A549 (cell line): ENCODE measurements around the gene RPL29. TPM values are rescaled to one million over a fixed set of nuclear protein-coding genes. Genes with fewer than 3 reads are reported as not detected.

Experiments
- ATAC-seq, 2 experiments: fragments of 200-7000 bp in 1 of 2; fragments of >200 bp in 1 of 2; cut with Nextera tagmentation in 1 of 2; cut with Tn5 transposase in 1 of 2; 3 replicates each; pipeline versions ENCODE4 v1.8.0 to v1.9.1; 2018 to 2020; ENCODE audit warnings: mild to moderate bottlenecking in 1 of 2, moderate library complexity in 1 of 2
- CTCF ChIA-PET: fragments of 300-600 bp; sonication (Branson Sonifier 250); formaldehyde crosslinking; extraction: SDS; loops from one replicate; lab custom pipeline; 2021; ENCODE audit warnings: antibody characterized with exemption, inconsistent platforms; lab: Yijun Ruan, JAX
- POLR2A ChIA-PET: fragments of 350-600 bp; formaldehyde crosslinking; extraction: SDS; loops from one replicate; lab custom pipeline; 2021; ENCODE audit warnings: antibody characterized with exemption, inconsistent platforms; lab: Yijun Ruan, JAX
- DNase-seq, 2 experiments: peaks; one replicate each; pipeline versions ENCODE4 v3.0.0 to v3.0.0-alpha.2; 2011 to 2016; ENCODE audit warnings: low read depth in 1 of 2, low spot score in 1 of 2
- FAIRE-seq: peaks from 2 replicates; lab custom pipeline; 2011; peaks lifted over from hg19 to GRCh38; lab: Jason Lieb, UNC
- H3K27ac ChIP-seq, 2 experiments: fragments of >200 bp; sonication (Bioruptor Twin); formaldehyde crosslinking; 3 replicates each; pipeline ENCODE4 v1.5.1; 2016 to 2017
- H3K4me1 ChIP-seq: fragments of >200 bp; sonication (Bioruptor Twin); formaldehyde crosslinking; 3 replicates; pipeline ENCODE4 v1.6.1; 2016
- H3K4me2 ChIP-seq: fragments of >200 bp; sonication (Bioruptor Twin); formaldehyde crosslinking; 3 replicates; pipeline ENCODE4 v1.6.1; 2016
- H3K4me3 ChIP-seq: fragments of >200 bp; sonication (Bioruptor Twin); formaldehyde crosslinking; 3 replicates; pipeline ENCODE4 v1.5.1; 2016
- H3K9me3 ChIP-seq: fragments of >200 bp; sonication (Bioruptor Twin); formaldehyde crosslinking; 3 replicates; pipeline ENCODE4 v1.6.1; 2016
- CBX8 ChIP-seq: fragments of 200-600 bp; sonication (generic); IDR thresholded peaks from 2 replicates; pipeline ENCODE4 v1.6.1; 2016
- EHF ChIP-seq: fragments of 250-450 bp; sonication (Bioruptor Pico); IDR thresholded peaks from 2 replicates; pipeline ENCODE4 v1.5.0; 2020; ENCODE audit warnings: mild to moderate bottlenecking
- ESRRA ChIP-seq: fragments of 150-350 bp; IDR thresholded peaks from 2 replicates; pipeline ENCODE4 v1.6.1; 2014; ENCODE audit warnings: mild to moderate bottlenecking, low read length, borderline replicate concordance
- JUN ChIP-seq, 2 experiments: fragments of >200 bp; sonication (Bioruptor Twin); formaldehyde crosslinking; IDR thresholded peaks; 2 replicates in 1 of 2; 3 replicates in 1 of 2; pipeline ENCODE4 v1.6.1; 2016 to 2017
- KDM5A ChIP-seq: fragments of 200-600 bp; sonication (generic); IDR thresholded peaks from 2 replicates; pipeline ENCODE4 v1.6.1; 2016; ENCODE audit warnings: antibody characterized with exemption, mild to moderate bottlenecking
- RCOR1 ChIP-seq: fragments of 150-350 bp; IDR thresholded peaks from 2 replicates; pipeline ENCODE4 v1.6.1; 2014; ENCODE audit warnings: antibody characterized with exemption, low read length, low read depth
- SREBF2 ChIP-seq: fragments of 450-650 bp; IDR thresholded peaks from 2 replicates; pipeline ENCODE4 v1.6.1; 2014; ENCODE audit warnings: mild to moderate bottlenecking, moderate library complexity
- WGBS: methylation state at CpG from one replicate; pipeline ENCODE4 v1.1.6; 2017; ENCODE audit errors: missing lambda C conversion rate; 5-methylcytosine and 5-hydroxymethylcytosine counted together
- polyA plus RNA-seq, 4 experiments: library from polyadenylated mRNA; depleted of rRNA in 3 of 4; stranded (reverse); fragments of >200 nt; fragmentation: RNase III in 1 of 4; extraction: RNeasy Plus Mini Kit Qiagen cat#74134 plus additional on column Dnase treatment in 1 of 4; gene quantifications; 2 replicates in 3 of 4; 3 replicates in 1 of 4; pipeline ENCODE4 v1.2.3, GENCODE V29; 2011 to 2017
- TF ChIP-seq, protein P1 (sequence below): fragments of 250-450 bp; sonication (Bioruptor Pico); IDR thresholded peaks from 2 replicates; pipeline ENCODE4 v1.5.0; 2021; ENCODE audit warnings: mild to moderate bottlenecking, moderate library complexity, borderline replicate concordance
- TF ChIP-seq, protein P2 (sequence below): fragments of >200 bp; sonication (Bioruptor Twin); formaldehyde crosslinking; IDR thresholded peaks from 3 replicates; pipeline ENCODE4 v1.5.1; 2016
- TF ChIP-seq, protein P3 (sequence below): fragments of >200 bp; sonication (Bioruptor Twin); formaldehyde crosslinking; IDR thresholded peaks from 3 replicates; pipeline ENCODE4 v1.6.1; 2016

Gene RPL29
- polyA plus RNA-seq, 2 of the 4 experiments (the other 2 are of a cell fraction): 808 to 1,152 TPM

DNA sequence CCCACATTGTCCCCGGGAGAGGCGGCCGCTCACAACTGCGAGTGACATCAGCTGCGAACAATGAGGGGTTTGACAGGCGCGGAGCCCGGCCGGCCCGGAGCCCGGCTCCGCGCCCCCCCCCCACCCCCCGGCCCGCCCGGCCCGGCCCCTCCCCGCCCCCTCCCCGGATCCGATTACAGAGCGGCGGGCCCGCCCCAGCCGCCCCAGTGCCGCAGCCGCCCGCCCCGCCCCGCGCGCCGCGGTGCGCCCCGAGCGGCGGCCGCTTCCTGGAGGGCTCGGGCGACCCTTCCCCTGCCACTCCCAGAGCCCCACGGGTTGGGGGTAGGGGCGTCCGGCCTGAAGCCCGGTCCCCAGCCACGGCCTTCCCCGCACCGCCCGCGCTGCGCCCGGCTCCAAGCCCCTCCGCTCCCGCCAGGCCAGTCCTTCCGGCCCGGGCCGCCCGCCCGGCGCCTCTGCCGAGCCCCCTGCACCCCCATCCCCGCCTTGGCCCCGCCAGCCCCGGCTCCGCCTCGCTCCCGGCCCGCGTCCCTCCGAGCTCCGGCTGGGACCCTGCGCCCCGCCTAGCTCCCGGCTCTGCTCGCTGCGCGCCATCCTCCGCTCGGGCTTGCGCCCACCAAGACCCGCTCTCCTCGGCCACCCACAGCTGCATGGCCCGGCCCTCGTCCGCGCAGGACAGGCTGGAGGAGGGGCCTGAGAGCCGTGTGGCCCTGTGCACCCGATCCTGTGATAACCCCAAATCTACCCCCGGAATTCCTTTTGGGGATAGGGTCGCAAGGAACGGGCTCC is 28.1 kb downstream of the RPL29 start, which contains the start of gene PCBP4:
TSS of gene PCBP4 (minus strand) at position 71 of the 786 bp plus-strand sequence. CDS start 6,214 bp downstream, outside the sequence.
- H3K4me2 ChIP-seq: peak within 1 kb of the TSS; percentile 84
- TF ChIP-seq KDM5A (no peak), JUN (IDR thresholded peaks at IDR 0.05) (peak in 1 of 2 experiments; percentile 32; a peak in 1 of 5 replicates), EHF (CRISPR knock-in tag) (no peak), ESRRA (no peak)
- TF ChIP-seq, protein P1, sequence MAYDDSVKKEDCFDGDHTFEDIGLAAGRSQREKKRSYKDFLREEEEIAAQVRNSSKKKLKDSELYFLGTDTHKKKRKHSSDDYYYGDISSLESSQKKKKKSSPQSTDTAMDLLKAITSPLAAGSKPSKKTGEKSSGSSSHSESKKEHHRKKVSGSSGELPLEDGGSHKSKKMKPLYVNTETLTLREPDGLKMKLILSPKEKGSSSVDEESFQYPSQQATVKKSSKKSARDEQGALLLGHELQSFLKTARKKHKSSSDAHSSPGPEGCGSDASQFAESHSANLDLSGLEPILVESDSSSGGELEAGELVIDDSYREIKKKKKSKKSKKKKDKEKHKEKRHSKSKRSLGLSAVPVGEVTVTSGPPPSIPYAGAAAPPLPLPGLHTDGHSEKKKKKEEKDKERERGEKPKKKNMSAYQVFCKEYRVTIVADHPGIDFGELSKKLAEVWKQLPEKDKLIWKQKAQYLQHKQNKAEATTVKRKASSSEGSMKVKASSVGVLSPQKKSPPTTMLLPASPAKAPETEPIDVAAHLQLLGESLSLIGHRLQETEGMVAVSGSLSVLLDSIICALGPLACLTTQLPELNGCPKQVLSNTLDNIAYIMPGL (CRISPR knock-in tag): no peak
- TF ChIP-seq, protein P2, sequence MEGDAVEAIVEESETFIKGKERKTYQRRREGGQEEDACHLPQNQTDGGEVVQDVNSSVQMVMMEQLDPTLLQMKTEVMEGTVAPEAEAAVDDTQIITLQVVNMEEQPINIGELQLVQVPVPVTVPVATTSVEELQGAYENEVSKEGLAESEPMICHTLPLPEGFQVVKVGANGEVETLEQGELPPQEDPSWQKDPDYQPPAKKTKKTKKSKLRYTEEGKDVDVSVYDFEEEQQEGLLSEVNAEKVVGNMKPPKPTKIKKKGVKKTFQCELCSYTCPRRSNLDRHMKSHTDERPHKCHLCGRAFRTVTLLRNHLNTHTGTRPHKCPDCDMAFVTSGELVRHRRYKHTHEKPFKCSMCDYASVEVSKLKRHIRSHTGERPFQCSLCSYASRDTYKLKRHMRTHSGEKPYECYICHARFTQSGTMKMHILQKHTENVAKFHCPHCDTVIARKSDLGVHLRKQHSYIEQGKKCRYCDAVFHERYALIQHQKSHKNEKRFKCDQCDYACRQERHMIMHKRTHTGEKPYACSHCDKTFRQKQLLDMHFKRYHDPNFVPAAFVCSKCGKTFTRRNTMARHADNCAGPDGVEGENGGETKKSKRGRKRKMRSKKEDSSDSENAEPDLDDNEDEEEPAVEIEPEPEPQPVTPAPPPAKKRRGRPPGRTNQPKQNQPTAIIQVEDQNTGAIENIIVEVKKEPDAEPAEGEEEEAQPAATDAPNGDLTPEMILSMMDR: no peak
- TF ChIP-seq, protein P3, sequence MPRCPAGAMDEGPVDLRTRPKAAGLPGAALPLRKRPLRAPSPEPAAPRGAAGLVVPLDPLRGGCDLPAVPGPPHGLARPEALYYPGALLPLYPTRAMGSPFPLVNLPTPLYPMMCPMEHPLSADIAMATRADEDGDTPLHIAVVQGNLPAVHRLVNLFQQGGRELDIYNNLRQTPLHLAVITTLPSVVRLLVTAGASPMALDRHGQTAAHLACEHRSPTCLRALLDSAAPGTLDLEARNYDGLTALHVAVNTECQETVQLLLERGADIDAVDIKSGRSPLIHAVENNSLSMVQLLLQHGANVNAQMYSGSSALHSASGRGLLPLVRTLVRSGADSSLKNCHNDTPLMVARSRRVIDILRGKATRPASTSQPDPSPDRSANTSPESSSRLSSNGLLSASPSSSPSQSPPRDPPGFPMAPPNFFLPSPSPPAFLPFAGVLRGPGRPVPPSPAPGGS: peak; percentile 22; the same call in 1 of the 3 replicates
- CTCF ChIA-PET: interaction anchor here (1.0 to 5.0 kb wide), 4 partner anchors 10 to 25 kb away, joined by 3 to 37 read pairs (median 3); partner anchors contain the start of genes PARP3 and RRP9
- DNase-seq: no peak
- POLR2A ChIA-PET: no interaction called here
- H3K4me1 ChIP-seq: peaks cover 13% of the 10 kb centered on the region
- H3K9me3 ChIP-seq: no peaks in the 10 kb centered on the region
- no peak for FAIRE-seq
- peak within 1 kb of the TSS; percentile 79 for H3K4me3 ChIP-seq
- whole genome bisulfite sequencing: 0% methylated on average over 2 of the region's 90 CpGs
- H3K27ac ChIP-seq: peak within 1 kb of the TSS; percentile 91 to 100
- peak; percentile 65 for ATAC-seq

DNA sequence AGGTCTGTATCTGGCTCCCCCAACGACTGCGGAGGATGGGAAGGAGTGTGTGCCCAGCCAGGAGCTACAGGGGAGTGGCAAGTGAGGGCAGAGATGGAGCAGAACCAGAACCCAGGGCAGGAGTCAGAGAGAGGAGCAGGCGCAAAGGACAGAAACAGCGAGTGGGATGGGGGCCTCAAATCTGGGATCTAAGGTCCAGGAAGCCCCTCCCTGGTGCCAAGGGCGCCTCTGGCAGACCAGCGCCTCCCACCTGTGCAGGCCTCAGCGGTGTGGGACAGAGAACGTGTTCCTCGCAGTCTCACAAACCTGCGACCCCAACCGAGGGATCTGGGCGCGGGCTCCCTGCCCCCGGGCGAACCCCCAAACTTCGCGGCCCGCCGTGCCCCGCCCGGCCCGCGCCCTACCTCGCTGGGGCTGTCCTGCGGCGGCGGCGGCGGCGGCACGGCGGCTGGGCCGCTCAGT is 28.7 kb downstream of the RPL29 start:
- Histone ChIP-seq H3K4me2 (peak overlapping the region; percentile 84), H3K4me1 (peaks cover 13% of the 10 kb centered on the region), H3K9me3 (no peaks in the 10 kb centered on the region), H3K27ac (peak overlapping the region; percentile 91 to 100), H3K4me3 (peak overlapping the region; percentile 79)
- ATAC-seq (peak; percentile 45 to 55), DNase-seq (no peak), FAIRE-seq (no peak)
- ChIA-PET POLR2A (no interaction called here), CTCF (interaction anchor here (1.0 to 5.0 kb wide), 4 partner anchors 9 to 25 kb away, joined by 3 to 37 read pairs (median 3); partner anchors contain the start of genes PARP3 and RRP9)
- no peak for TF ChIP-seq CBX8
- TF ChIP-seq SREBF2: no peak
- TF ChIP-seq, protein P3: 0 out of 3 replicates have a peak, but pooled peaks have one; percentile 12
- WGBS: 24% methylated on average over 9 of the region's 33 CpGs

DNA sequence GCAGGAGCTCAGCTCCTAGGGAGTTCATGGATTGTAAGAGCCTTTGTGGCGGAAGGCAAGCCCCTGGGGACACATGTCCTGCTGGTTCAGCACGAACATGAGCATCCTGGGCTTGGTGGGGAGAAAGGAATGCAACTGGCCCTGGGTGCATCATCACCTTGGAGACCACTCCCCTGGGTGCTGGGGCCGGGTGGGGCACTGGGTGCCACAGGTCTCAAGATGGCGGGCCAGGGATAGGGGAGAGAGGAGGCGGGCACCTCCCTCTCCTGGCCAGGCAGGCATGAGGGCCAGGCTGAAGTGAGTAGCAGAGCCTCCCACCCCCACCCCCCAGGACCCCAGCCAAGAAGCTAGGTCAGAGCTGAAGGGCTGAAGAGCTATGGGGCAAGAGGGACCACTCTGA is 29.2 kb downstream of the RPL29 start:
- Histone ChIP-seq H3K9me3 (no peaks in the 10 kb centered on the region), H3K4me3 (peak overlapping the region; percentile 79), H3K4me1 (peaks cover 13% of the 10 kb centered on the region), H3K27ac (peak overlapping the region; percentile 91 to 100; a peak in 4 of 6 replicates), H3K4me2 (peak overlapping the region; percentile 84)
- POLR2A ChIA-PET: no interaction called here
- no peak for FAIRE-seq
- CTCF ChIA-PET: interaction anchor here (1.0 to 5.0 kb wide), 4 partner anchors 8 to 24 kb away, joined by 3 to 37 read pairs (median 3); partner anchors contain the start of genes PARP3 and RRP9
- ATAC-seq: no peak
- no peak for DNase-seq
- 100% methylated on average over 2 of the region's 5 CpGs for WGBS
- TF ChIP-seq RCOR1: no peak
